ENCODE measurements around the gene NOP56.

DNA sequence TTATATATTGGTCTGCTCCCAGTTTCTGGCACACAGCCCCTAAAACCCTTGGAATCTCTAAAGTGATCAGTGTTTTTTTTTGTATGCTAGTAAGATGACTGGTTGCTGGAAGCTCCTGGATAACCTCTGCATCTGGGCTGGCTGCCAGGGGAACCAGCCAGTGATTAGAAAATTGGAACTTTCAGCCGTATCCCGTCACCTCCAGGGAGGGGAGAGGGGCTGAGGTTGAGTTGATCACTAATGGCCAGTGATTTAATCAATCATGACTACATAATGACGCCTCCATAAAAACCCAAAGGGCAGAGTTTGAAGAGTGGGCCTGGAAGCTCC is 48.0 kb upstream of the NOP56 start:
- no peak for TF ChIP-seq POLR2A (IDR thresholded peaks at IDR 0.05)
- TF ChIP-seq, protein P1, sequence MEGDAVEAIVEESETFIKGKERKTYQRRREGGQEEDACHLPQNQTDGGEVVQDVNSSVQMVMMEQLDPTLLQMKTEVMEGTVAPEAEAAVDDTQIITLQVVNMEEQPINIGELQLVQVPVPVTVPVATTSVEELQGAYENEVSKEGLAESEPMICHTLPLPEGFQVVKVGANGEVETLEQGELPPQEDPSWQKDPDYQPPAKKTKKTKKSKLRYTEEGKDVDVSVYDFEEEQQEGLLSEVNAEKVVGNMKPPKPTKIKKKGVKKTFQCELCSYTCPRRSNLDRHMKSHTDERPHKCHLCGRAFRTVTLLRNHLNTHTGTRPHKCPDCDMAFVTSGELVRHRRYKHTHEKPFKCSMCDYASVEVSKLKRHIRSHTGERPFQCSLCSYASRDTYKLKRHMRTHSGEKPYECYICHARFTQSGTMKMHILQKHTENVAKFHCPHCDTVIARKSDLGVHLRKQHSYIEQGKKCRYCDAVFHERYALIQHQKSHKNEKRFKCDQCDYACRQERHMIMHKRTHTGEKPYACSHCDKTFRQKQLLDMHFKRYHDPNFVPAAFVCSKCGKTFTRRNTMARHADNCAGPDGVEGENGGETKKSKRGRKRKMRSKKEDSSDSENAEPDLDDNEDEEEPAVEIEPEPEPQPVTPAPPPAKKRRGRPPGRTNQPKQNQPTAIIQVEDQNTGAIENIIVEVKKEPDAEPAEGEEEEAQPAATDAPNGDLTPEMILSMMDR (IDR thresholded peaks at IDR 0.05), result no peak
